Ascending aorta (tissue), 2 donors: Measurements from ENCODE around the gene ZFR2. TPM values are rescaled to one million over a fixed set of nuclear protein-coding genes. Genes with fewer than 3 reads are reported as not detected.
A peak's percentile ranks its signal among the peaks of the same experiment; 100 is the strongest.
"Not testable (repeated sequence)": the region's sequence is repeated elsewhere in the genome, so short reads cannot be mapped to it uniquely, and the experiment has no call there.

Experiments used
- DNase-seq, 2 donors: peaks; one replicate each; pipeline ENCODE4 v3.0.0-alpha.2; 2019; ENCODE audit warnings: low spot score in 2 of 2
- H3K27ac ChIP-seq, 2 donors: fragments of 200-600 bp; sonication (generic); one replicate each; pipeline ENCODE4 v1.5.1; 2016 to 2017; ENCODE audit warnings: mild to moderate bottlenecking in 1 of 2
- H3K27me3 ChIP-seq: fragments of 200-600 bp; sonication (generic); one replicate; pipeline ENCODE4 v1.5.1; 2017
- H3K36me3 ChIP-seq, 2 donors: fragments of 200-600 bp; sonication (generic); one replicate each; pipeline ENCODE4 v1.5.1; 2016
- H3K4me1 ChIP-seq, 2 donors: fragments of 200-600 bp; sonication (generic); one replicate each; pipeline ENCODE4 v1.5.1; 2016 to 2017; ENCODE audit warnings: mild to moderate bottlenecking in 1 of 2
- H3K4me3 ChIP-seq, 2 donors: fragments of 200-600 bp; sonication (generic); one replicate each; pipeline ENCODE4 v1.5.1; 2016 to 2017; ENCODE audit warnings: mild to moderate bottlenecking in 1 of 2
- H3K9me3 ChIP-seq, 2 donors: fragments of 200-600 bp; sonication (generic); one replicate each; pipeline ENCODE4 v1.5.1; 2016
- CTCF ChIP-seq, 3 experiments: fragments of 200-600 bp in 2 of 3; fragments of 450-650 bp in 1 of 3; sonication (generic) in 2 of 3; IDR thresholded peaks; one replicate each; pipeline ENCODE4 v1.5.1; 2016 to 2019; ENCODE audit warnings: antibody characterized with exemption in 3 of 3, mild to moderate bottlenecking in 1 of 3, moderate library complexity in 1 of 3
- intact Hi-C: fragments of 100-400 bp; cut with DNase I; formaldehyde crosslinking; loops from one replicate; pipeline ENCODE4 v1.15.1; 2023
- total RNA-seq: library from RNA; depleted of rRNA; stranded (reverse); fragments of >200 nt; gene quantifications from one replicate; pipeline ENCODE4 v1.1.0, GENCODE V29; 2016

Gene ZFR2
- total RNA-seq, 1 donor from 2014 or later, result not detected

- peaks cover 13 to 40% of the 10 kb centered on the region in 2 donors for H3K36me3 ChIP-seq
- H3K27me3 ChIP-seq, result no peaks in the 10 kb centered on the region
- peak; percentile 73 to 95 for DNase-seq
- H3K9me3 ChIP-seq, result no peaks in the 10 kb centered on the region
- H3K4me3 ChIP-seq, result peak within 1 kb of the TSS; percentile 88 to 95
- TF ChIP-seq CTCF (IDR thresholded peaks at IDR 0.05), result peak; percentile 64 to 75 (median 68)
- peaks cover 9 to 22% of the 10 kb centered on the region in 2 donors for H3K4me1 ChIP-seq
- H3K27ac ChIP-seq, result peak within 1 kb of the TSS; percentile 87 to 98
- intact Hi-C loops, result loop anchor here (1.0 to 5.0 kb wide), 8 partner anchors 91 to 1206 kb away; partner anchors contain the start of genes ANKRD24, KDM4B, PIAS4 and SIRT6
Observed at GRCh38 chr19:3761382-3762129, 107.3 kb downstream of the ZFR2 start, which contains the start of gene APBA3. APBA3 (minus strand) TSS chr19:3761692; CDS start chr19:3760264, 1,428 bp downstream.

GRCh38 chr19:3760871-3761361 is 107.9 kb downstream of the ZFR2 start:
- H3K4me1 ChIP-seq, result peaks cover 9 to 22% of the 10 kb centered on the region in 2 donors
- TF ChIP-seq CTCF (IDR thresholded peaks at IDR 0.05), result no peak
- peaks cover 11 to 33% of the 10 kb centered on the region in 2 donors for H3K36me3 ChIP-seq
- no peaks in the 10 kb centered on the region for H3K9me3 ChIP-seq
- intact Hi-C loops, result loop anchor here (5.0 kb wide), 4 partner anchors 306 to 1206 kb away; partner anchors contain the start of genes ANKRD24, KDM4B, SIRT6 and ZBTB7A
- H3K27ac ChIP-seq, result peak overlapping the region; percentile 87 to 98
- H3K27me3 ChIP-seq, result no peaks in the 10 kb centered on the region
- H3K4me3 ChIP-seq, result peak overlapping the region; percentile 88 to 95
- DNase-seq, result no peak

GRCh38 chr19:3759482-3760254 is 109.2 kb downstream of the ZFR2 start:
- H3K36me3 ChIP-seq, result peaks cover 4 to 28% of the 10 kb centered on the region in 2 donors
- no peak for DNase-seq
- H3K4me1 ChIP-seq, result peaks cover 9 to 22% of the 10 kb centered on the region in 2 donors
- no peaks in the 10 kb centered on the region for H3K27me3 ChIP-seq
- H3K4me3 ChIP-seq, result peak overlapping the region in 1 of 2 donors; percentile 95
- TF ChIP-seq CTCF (IDR thresholded peaks at IDR 0.05), result no peak
- H3K27ac ChIP-seq, result no peak overlapping the region
- intact Hi-C loops, result loop anchor here (5.0 kb wide), 4 partner anchors 308 to 1208 kb away; partner anchors contain the start of genes ANKRD24, KDM4B, SIRT6 and ZBTB7A
- no peaks in the 10 kb centered on the region for H3K9me3 ChIP-seq

- Histone ChIP-seq H3K4me1 (peaks cover 9 to 20% of the 10 kb centered on the region in 2 donors), H3K36me3 (peaks cover 9 to 37% of the 10 kb centered on the region in 2 donors)
- intact Hi-C loops, H3K27me3 ChIP-seq, H3K9me3 ChIP-seq, H3K4me3 ChIP-seq, DNase-seq, H3K27ac ChIP-seq: not testable (repeated sequence)
Observed at GRCh38 chr19:3758297-3758696, 110.5 kb downstream of the ZFR2 start.

GRCh38 chr19:3757705-3758104 is 111.1 kb downstream of the ZFR2 start:
- DNase-seq, intact Hi-C loops, H3K9me3 ChIP-seq, H3K4me3 ChIP-seq, H3K27ac ChIP-seq, H3K27me3 ChIP-seq: not testable (repeated sequence)
- peaks cover 14 to 43% of the 10 kb centered on the region in 2 donors for H3K36me3 ChIP-seq
- H3K4me1 ChIP-seq, result peaks cover 9 to 16% of the 10 kb centered on the region in 2 donors

Other genes with a start within 250 kb of the ZFR2 start
- gene CACTIN, start 242.2 kb downstream of the ZFR2 start, total RNA-seq, result 57.6 TPM
- 87.3 TPM for gene PIP5K1C, start 168.6 kb downstream of the ZFR2 start, total RNA-seq
- 12.6 TPM for gene TJP3, start 160.7 kb downstream of the ZFR2 start, total RNA-seq
- gene APBA3, start 107.3 kb downstream of the ZFR2 start, total RNA-seq, result 58.9 TPM
- gene MRPL54, start 106.4 kb downstream of the ZFR2 start, total RNA-seq, result 34.9 TPM
- not detected for gene RAX2, start 96.8 kb downstream of the ZFR2 start, total RNA-seq
- gene MATK, start 82.7 kb downstream of the ZFR2 start, total RNA-seq, result not detected
- not detected for gene ATCAY, start 11.6 kb upstream of the ZFR2 start, total RNA-seq
- gene NMRK2, start 64.0 kb upstream of the ZFR2 start, total RNA-seq, result not detected
- gene DAPK3, start 102.1 kb upstream of the ZFR2 start, total RNA-seq, result 135 TPM
- 1,544 TPM for gene EEF2, start 116.4 kb upstream of the ZFR2 start, total RNA-seq
- gene PIAS4, start 138.7 kb upstream of the ZFR2 start, total RNA-seq, result 30.8 TPM
- 76.4 TPM for gene ZBTB7A, start 197.9 kb upstream of the ZFR2 start, total RNA-seq